OCI-LY1 (cell line): Measurements from ENCODE around the gene CHCHD3.

Source experiments
- H2AFZ ChIP-seq: fragments of 200-600 bp; sonication (generic), shearing (Covaris generic); 2 replicates; pipeline ENCODE4 v1.6.0; 2014; ENCODE audit warnings: antibody characterized with exemption, mild to moderate bottlenecking, low read length
- H3F3A ChIP-seq: fragments of 200-600 bp; sonication (generic), shearing (Covaris generic); 2 replicates; pipeline ENCODE4 v1.6.0; 2014; ENCODE audit warnings: mild to moderate bottlenecking, antibody characterized with exemption, low read length, moderate library complexity; ENCODE audit not compliant: insufficient read depth
- H3K27ac ChIP-seq: fragments of 200-600 bp; sonication (generic); 2 replicates; pipeline ENCODE4 v1.5.1; 2014; ENCODE audit warnings: low read length, mixed run types, mild to moderate bottlenecking, low read depth; ENCODE audit not compliant: poor library complexity, severe bottlenecking
- H3K27me3 ChIP-seq: fragments of 200-600 bp; sonication (generic); 2 replicates; pipeline ENCODE4 v1.6.0; 2014; ENCODE audit warnings: antibody characterized with exemption, mild to moderate bottlenecking, low read length, moderate library complexity; ENCODE audit not compliant: insufficient read depth
- H3K36me3 ChIP-seq: fragments of 200-600 bp; sonication (generic); 2 replicates; pipeline ENCODE4 v1.6.1; 2014; ENCODE audit warnings: mild to moderate bottlenecking, antibody characterized with exemption, low read length, moderate library complexity, mixed read lengths; ENCODE audit not compliant: insufficient read depth
- H3K4me1 ChIP-seq: fragments of 200-600 bp; sonication (generic); 2 replicates; pipeline ENCODE4 v1.5.1; 2014; ENCODE audit warnings: mild to moderate bottlenecking, low read length, moderate library complexity; ENCODE audit not compliant: insufficient read depth, severe bottlenecking
- H3K4me2 ChIP-seq: fragments of 200-600 bp; sonication (generic), shearing (Covaris generic); 2 replicates; pipeline ENCODE4 v1.6.1; 2014; ENCODE audit warnings: low read length
- H3K4me3 ChIP-seq: fragments of 200-600 bp; sonication (generic); 2 replicates; pipeline ENCODE4 v1.5.1; 2014; ENCODE audit warnings: low read length, low read depth, mild to moderate bottlenecking, mixed read lengths; ENCODE audit not compliant: poor library complexity, severe bottlenecking
- H3K79me2 ChIP-seq: fragments of 200-600 bp; shearing (Covaris generic); 2 replicates; pipeline ENCODE4 v1.6.1; 2016; ENCODE audit warnings: mixed run types, low read length, mixed read lengths; ENCODE audit not compliant: insufficient read depth
- H3K9ac ChIP-seq: fragments of 200-600 bp; sonication (generic), shearing (Covaris generic); 2 replicates; pipeline ENCODE4 v1.6.1; 2014; ENCODE audit warnings: mild to moderate bottlenecking, low read length, mixed read lengths
- H3K9me2 ChIP-seq: fragments of 200-600 bp; sonication (generic), shearing (Covaris generic); 2 replicates; pipeline ENCODE4 v1.6.1; 2014; ENCODE audit warnings: low read depth, mild to moderate bottlenecking, low read length, mixed read lengths
- H3K9me3 ChIP-seq: fragments of 200-600 bp; shearing (Covaris generic); 2 replicates; pipeline ENCODE4 v1.6.1; 2014; ENCODE audit warnings: low read length, mixed read lengths
- H4K20me1 ChIP-seq: fragments of 200-600 bp; sonication (generic), shearing (Covaris generic); 2 replicates; pipeline ENCODE4 v1.6.0; 2016; ENCODE audit warnings: mild to moderate bottlenecking, low read length; ENCODE audit not compliant: insufficient read depth
- EZH2 ChIP-seq: fragments of 200-600 bp; sonication (generic), shearing (Covaris generic); IDR thresholded peaks from 2 replicates; pipeline ENCODE4 v1.8.0; 2017; ENCODE audit warnings: borderline replicate concordance, mixed run types, mild to moderate bottlenecking, antibody characterized with exemption, low read length, moderate library complexity, mixed read lengths
- TF ChIP-seq, protein P1 (sequence below): fragments of 200-600 bp; sonication (generic), shearing (Covaris generic); IDR thresholded peaks from 2 replicates; pipeline ENCODE4 v1.5.1; 2017; ENCODE audit warnings: mild to moderate bottlenecking, antibody characterized with exemption, low read length, moderate library complexity, mixed read lengths

CHCHD3 gene

GRCh38 chr7:132861940-132862554 is 219.8 kb downstream of the CHCHD3 start:
- Histone ChIP-seq H3K36me3 (peaks cover 10% of the 10 kb centered on the region; the same call in 1 of the 2 replicates), H3K27ac (no peak overlapping the region), H3F3A (no peaks in the 10 kb centered on the region), H3K27me3 (no peaks in the 10 kb centered on the region), H3K4me2 (no peak overlapping the region), H3K79me2 (no peaks in the 10 kb centered on the region), H3K9me2 (no peaks in the 10 kb centered on the region), H3K4me3 (no peak overlapping the region), H3K4me1 (no peaks in the 10 kb centered on the region), H2AFZ (no peak overlapping the region), H3K9ac (no peak overlapping the region), H3K9me3 (peaks cover 2% of the 10 kb centered on the region; the same call in 1 of the 2 replicates), H4K20me1 (no peaks in the 10 kb centered on the region)
- TF ChIP-seq EZH2: no peak
- TF ChIP-seq, protein P1, sequence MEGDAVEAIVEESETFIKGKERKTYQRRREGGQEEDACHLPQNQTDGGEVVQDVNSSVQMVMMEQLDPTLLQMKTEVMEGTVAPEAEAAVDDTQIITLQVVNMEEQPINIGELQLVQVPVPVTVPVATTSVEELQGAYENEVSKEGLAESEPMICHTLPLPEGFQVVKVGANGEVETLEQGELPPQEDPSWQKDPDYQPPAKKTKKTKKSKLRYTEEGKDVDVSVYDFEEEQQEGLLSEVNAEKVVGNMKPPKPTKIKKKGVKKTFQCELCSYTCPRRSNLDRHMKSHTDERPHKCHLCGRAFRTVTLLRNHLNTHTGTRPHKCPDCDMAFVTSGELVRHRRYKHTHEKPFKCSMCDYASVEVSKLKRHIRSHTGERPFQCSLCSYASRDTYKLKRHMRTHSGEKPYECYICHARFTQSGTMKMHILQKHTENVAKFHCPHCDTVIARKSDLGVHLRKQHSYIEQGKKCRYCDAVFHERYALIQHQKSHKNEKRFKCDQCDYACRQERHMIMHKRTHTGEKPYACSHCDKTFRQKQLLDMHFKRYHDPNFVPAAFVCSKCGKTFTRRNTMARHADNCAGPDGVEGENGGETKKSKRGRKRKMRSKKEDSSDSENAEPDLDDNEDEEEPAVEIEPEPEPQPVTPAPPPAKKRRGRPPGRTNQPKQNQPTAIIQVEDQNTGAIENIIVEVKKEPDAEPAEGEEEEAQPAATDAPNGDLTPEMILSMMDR: no peak

DNA sequence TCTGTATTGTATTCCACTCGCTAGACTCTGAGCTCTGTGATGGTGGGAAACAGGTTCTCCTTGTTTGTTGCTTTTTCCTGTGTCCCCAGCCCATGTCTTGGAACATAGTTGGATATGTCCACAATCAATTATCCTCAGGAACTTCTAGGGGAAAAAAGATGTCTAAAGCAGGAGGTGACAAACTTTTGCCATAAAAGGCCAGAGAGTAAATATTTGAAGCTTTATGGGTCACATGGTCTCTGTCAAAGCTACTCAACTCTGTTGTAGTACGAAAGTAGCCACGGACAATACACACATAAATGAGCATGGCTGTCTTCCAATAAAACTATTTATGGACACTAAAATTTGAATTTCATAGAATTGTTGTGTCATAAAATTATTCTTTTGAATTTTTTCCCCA is 220.5 kb downstream of the CHCHD3 start:
- Histone ChIP-seq H3K4me2 (no peak overlapping the region), H3F3A (no peaks in the 10 kb centered on the region), H3K79me2 (no peaks in the 10 kb centered on the region), H3K4me1 (no peaks in the 10 kb centered on the region), H3K27me3 (no peaks in the 10 kb centered on the region), H3K36me3 (peaks cover 10% of the 10 kb centered on the region; the same call in 1 of the 2 replicates), H3K4me3 (no peak overlapping the region), H3K27ac (no peak overlapping the region), H4K20me1 (no peaks in the 10 kb centered on the region), H3K9me3 (peaks cover 2% of the 10 kb centered on the region; the same call in 1 of the 2 replicates), H3K9ac (no peak overlapping the region), H3K9me2 (no peaks in the 10 kb centered on the region), H2AFZ (no peak overlapping the region)
- TF ChIP-seq, protein P1: no peak
- TF ChIP-seq EZH2: no peak

GRCh38 chr7:132859199-132859598 is 222.7 kb downstream of the CHCHD3 start:
- no peaks in the 10 kb centered on the region for H3K4me1 ChIP-seq
- H3K9me2 ChIP-seq: no peaks in the 10 kb centered on the region
- H3F3A ChIP-seq: no peaks in the 10 kb centered on the region
- H4K20me1 ChIP-seq: no peaks in the 10 kb centered on the region
- H3K36me3 ChIP-seq: peaks cover 9% of the 10 kb centered on the region; the same call in 1 of the 2 replicates
- H3K79me2 ChIP-seq: no peaks in the 10 kb centered on the region
- no peak overlapping the region for H3K4me2 ChIP-seq
- no peak overlapping the region for H3K4me3 ChIP-seq
- H3K27me3 ChIP-seq: no peaks in the 10 kb centered on the region
- H3K27ac ChIP-seq: no peak overlapping the region
- H2AFZ ChIP-seq: no peak overlapping the region
- peaks cover 2% of the 10 kb centered on the region; the same call in 1 of the 2 replicates for H3K9me3 ChIP-seq
- TF ChIP-seq, protein P1: no peak
- TF ChIP-seq EZH2: no peak
- H3K9ac ChIP-seq: no peak overlapping the region
